IMR-90 (cell line): ENCODE measurements around the gene PHGDH.

Experiments used
- CTCF ChIP-seq: conservative IDR thresholded peaks from 2 replicates; pipeline ENCODE4 v1.5.1; 2012; ENCODE audit warnings: mild to moderate bottlenecking, low read depth, low read length, improper control_type of control experiment
- MAFK ChIP-seq: IDR thresholded peaks from 2 replicates; pipeline ENCODE4 v1.6.1; 2012; ENCODE audit warnings: low read depth, low read length, improper control_type of control experiment
- MXI1 ChIP-seq: IDR thresholded peaks from 2 replicates; pipeline ENCODE4 v1.6.1; 2012; ENCODE audit warnings: low read depth, mild to moderate bottlenecking, low read length, moderate library complexity, borderline replicate concordance
- POLR2A ChIP-seq: IDR thresholded peaks from 2 replicates; pipeline ENCODE4 v1.6.1; 2012; ENCODE audit warnings: mild to moderate bottlenecking, low read depth, low read length
- RFX5 ChIP-seq: IDR thresholded peaks from 2 replicates; pipeline ENCODE4 v1.8.0; 2012; ENCODE audit warnings: low read depth, mild to moderate bottlenecking, low read length, moderate library complexity
- SMC3 ChIP-seq: fragments of 150-350 bp; IDR thresholded peaks from 2 replicates; pipeline ENCODE4 v1.6.1; 2016; ENCODE audit warnings: low read depth, mild to moderate bottlenecking, antibody characterized with exemption, low read length, moderate library complexity

GRCh38 chr1:119687434-119688079 is 24.2 kb upstream of the PHGDH start:
- no peak for TF ChIP-seq CTCF
- TF ChIP-seq SMC3: no peak
- no peak for TF ChIP-seq MAFK
- TF ChIP-seq RFX5: no peak
- TF ChIP-seq MXI1: no peak
- TF ChIP-seq POLR2A: no peak
